ENCODE data around the gene EPX.
A peak's percentile ranks its signal among the peaks of the same experiment; 100 is the strongest.

Gene EPX

GRCh38 chr17:58249270-58250133 is 57.0 kb downstream of the EPX start:
- TF ChIP-seq YY1 (IDR thresholded peaks at IDR 0.05; ENCODE audit: low read depth) = no peak
- no peak for TF ChIP-seq CREB1 (IDR thresholded peaks at IDR 0.05; ENCODE audit: low read depth)
- TF ChIP-seq, protein P1, sequence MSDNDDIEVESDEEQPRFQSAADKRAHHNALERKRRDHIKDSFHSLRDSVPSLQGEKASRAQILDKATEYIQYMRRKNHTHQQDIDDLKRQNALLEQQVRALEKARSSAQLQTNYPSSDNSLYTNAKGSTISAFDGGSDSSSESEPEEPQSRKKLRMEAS (IDR thresholded peaks at IDR 0.05) = peak; percentile 99
- peak; percentile 81 for TF ChIP-seq USF1 (IDR thresholded peaks at IDR 0.05)
- no peak for TF ChIP-seq TAF1 (IDR thresholded peaks at IDR 0.05; ENCODE audit: low read depth)
- TF ChIP-seq EP300 (IDR thresholded peaks at IDR 0.05; ENCODE audit: borderline replicate concordance) = no peak
- no peak for TF ChIP-seq CEBPB (IDR thresholded peaks at IDR 0.05)
- peak; percentile 67 for TF ChIP-seq RAD21 (IDR thresholded peaks at IDR 0.05; ENCODE audit: low read depth)
- TF ChIP-seq FOXM1 (IDR thresholded peaks at IDR 0.05; ENCODE audit: borderline replicate concordance, low read depth) = no peak
- TF ChIP-seq TCF12 (IDR thresholded peaks at IDR 0.05; ENCODE audit: low read depth) = no peak
- no peak for TF ChIP-seq TEAD4 (IDR thresholded peaks at IDR 0.05)
- TF ChIP-seq EGR1 (IDR thresholded peaks at IDR 0.05) = no peak
- TF ChIP-seq NFIC (IDR thresholded peaks at IDR 0.05) = no peak
- TF ChIP-seq ZBTB7A (IDR thresholded peaks at IDR 0.05; ENCODE audit: low read depth) = 0 out of 2 replicates have a peak, but pooled peaks have one; percentile 52
- TF ChIP-seq, protein P2, sequence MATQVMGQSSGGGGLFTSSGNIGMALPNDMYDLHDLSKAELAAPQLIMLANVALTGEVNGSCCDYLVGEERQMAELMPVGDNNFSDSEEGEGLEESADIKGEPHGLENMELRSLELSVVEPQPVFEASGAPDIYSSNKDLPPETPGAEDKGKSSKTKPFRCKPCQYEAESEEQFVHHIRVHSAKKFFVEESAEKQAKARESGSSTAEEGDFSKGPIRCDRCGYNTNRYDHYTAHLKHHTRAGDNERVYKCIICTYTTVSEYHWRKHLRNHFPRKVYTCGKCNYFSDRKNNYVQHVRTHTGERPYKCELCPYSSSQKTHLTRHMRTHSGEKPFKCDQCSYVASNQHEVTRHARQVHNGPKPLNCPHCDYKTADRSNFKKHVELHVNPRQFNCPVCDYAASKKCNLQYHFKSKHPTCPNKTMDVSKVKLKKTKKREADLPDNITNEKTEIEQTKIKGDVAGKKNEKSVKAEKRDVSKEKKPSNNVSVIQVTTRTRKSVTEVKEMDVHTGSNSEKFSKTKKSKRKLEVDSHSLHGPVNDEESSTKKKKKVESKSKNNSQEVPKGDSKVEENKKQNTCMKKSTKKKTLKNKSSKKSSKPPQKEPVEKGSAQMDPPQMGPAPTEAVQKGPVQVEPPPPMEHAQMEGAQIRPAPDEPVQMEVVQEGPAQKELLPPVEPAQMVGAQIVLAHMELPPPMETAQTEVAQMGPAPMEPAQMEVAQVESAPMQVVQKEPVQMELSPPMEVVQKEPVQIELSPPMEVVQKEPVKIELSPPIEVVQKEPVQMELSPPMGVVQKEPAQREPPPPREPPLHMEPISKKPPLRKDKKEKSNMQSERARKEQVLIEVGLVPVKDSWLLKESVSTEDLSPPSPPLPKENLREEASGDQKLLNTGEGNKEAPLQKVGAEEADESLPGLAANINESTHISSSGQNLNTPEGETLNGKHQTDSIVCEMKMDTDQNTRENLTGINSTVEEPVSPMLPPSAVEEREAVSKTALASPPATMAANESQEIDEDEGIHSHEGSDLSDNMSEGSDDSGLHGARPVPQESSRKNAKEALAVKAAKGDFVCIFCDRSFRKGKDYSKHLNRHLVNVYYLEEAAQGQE (IDR thresholded peaks at IDR 0.05; ENCODE audit: low read depth) = no peak

GRCh38 chr17:58250344-58251011 is 58.0 kb downstream of the EPX start:
- TF ChIP-seq, protein P2 (IDR thresholded peaks at IDR 0.05; ENCODE audit: low read depth) = no peak
- TF ChIP-seq RAD21 (IDR thresholded peaks at IDR 0.05; ENCODE audit: low read depth) = no peak

DNA sequence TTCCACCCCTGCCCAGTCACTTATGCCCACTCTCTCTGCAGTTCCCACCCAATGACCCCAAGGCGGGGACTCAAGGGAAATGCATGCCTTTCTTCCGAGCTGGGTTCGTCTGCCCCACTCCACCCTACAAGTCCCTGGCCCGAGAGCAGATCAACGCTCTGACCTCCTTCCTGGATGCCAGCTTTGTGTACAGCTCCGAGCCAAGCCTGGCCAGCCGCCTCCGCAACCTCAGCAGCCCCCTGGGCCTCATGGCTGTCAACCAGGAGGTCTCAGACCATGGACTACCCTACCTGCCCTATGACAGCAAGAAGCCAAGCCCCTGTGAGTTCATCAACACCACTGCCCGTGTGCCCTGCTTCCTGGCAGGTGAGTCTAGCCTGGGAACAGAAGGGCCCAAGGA is 59.6 kb downstream of the EPX start:
- no peak for TF ChIP-seq USF1 (IDR thresholded peaks at IDR 0.05)
- TF ChIP-seq YY1 (IDR thresholded peaks at IDR 0.05; ENCODE audit: low read depth) = no peak
- no peak for TF ChIP-seq ZBTB7A (IDR thresholded peaks at IDR 0.05; ENCODE audit: low read depth)
- no peak for TF ChIP-seq TAF1 (IDR thresholded peaks at IDR 0.05; ENCODE audit: low read depth)
- no peak for TF ChIP-seq TEAD4 (IDR thresholded peaks at IDR 0.05)
- TF ChIP-seq EP300 (IDR thresholded peaks at IDR 0.05; ENCODE audit: borderline replicate concordance) = no peak
- TF ChIP-seq, protein P2 (IDR thresholded peaks at IDR 0.05; ENCODE audit: low read depth) = no peak
- no peak for TF ChIP-seq CREB1 (IDR thresholded peaks at IDR 0.05; ENCODE audit: low read depth)
- no peak for TF ChIP-seq CEBPB (IDR thresholded peaks at IDR 0.05)
- TF ChIP-seq, protein P1 (IDR thresholded peaks at IDR 0.05) = no peak
- no peak for TF ChIP-seq EGR1 (IDR thresholded peaks at IDR 0.05)
- no peak for TF ChIP-seq NFIC (IDR thresholded peaks at IDR 0.05)
- no peak for TF ChIP-seq RAD21 (IDR thresholded peaks at IDR 0.05; ENCODE audit: low read depth)
- TF ChIP-seq TCF12 (IDR thresholded peaks at IDR 0.05; ENCODE audit: low read depth) = no peak
- TF ChIP-seq FOXM1 (IDR thresholded peaks at IDR 0.05; ENCODE audit: borderline replicate concordance, low read depth) = no peak

DNA sequence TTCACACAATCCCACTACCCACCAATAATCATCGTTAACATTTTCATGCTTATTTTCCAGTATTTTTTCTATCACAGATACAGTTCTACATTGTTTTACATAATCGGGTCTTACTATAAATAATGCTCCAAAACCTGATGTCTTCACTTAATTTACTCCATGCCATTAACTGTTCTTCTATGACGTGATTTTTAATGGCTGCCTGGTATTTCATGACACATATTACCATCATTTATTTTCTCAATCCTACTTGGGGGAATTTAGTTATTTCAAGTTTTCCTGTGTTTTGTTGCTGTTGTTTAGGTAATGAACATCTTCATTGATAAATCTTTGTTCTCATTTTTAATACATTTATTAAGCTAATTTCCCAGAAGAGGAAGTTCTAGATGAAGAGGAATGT is 60.6 kb downstream of the EPX start:
- TF ChIP-seq ZBTB7A (IDR thresholded peaks at IDR 0.05; ENCODE audit: low read depth) (no peak), TCF12 (IDR thresholded peaks at IDR 0.05; ENCODE audit: low read depth) (no peak), EGR1 (IDR thresholded peaks at IDR 0.05) (no peak), TAF1 (IDR thresholded peaks at IDR 0.05; ENCODE audit: low read depth) (no peak), CREB1 (IDR thresholded peaks at IDR 0.05; ENCODE audit: low read depth) (no peak), CEBPB (IDR thresholded peaks at IDR 0.05) (no peak), NFIC (IDR thresholded peaks at IDR 0.05) (no peak), RAD21 (IDR thresholded peaks at IDR 0.05; ENCODE audit: low read depth) (no peak), USF1 (IDR thresholded peaks at IDR 0.05) (no peak)
- TF ChIP-seq, protein P1 (IDR thresholded peaks at IDR 0.05) = no peak

Measured in Ishikawa (cell line).